Thoracic aorta (tissue), 2 donors: ENCODE data around the gene DDT. TPM values are rescaled to one million over a fixed set of nuclear protein-coding genes. Genes with fewer than 3 reads are reported as not detected.

ENCODE experiments used
- ATAC-seq: fragments of 150-250 bp; one replicate; pipeline ENCODE4 v1.8.0; 2017; ENCODE audit warnings: low read depth; ENCODE audit not compliant: insufficient number of reproducible peaks, low FRiP score
- DNase-seq: peaks from one replicate; pipeline ENCODE4 v3.0.0-alpha.2; 2020; ENCODE audit warnings: low spot score
- H3K27ac ChIP-seq, 2 donors: fragments of 200-600 bp; sonication (generic); 1 replicate in 1 of 2; 2 replicates in 1 of 2; pipeline ENCODE4 v1.5.1; 2016; ENCODE audit warnings: mild to moderate bottlenecking in 2 of 2, moderate library complexity in 2 of 2
- H3K27me3 ChIP-seq: fragments of 200-600 bp; sonication (generic); replicated peaks from 2 replicates; pipeline ENCODE4 v1.6.0; 2016; ENCODE audit warnings: mild to moderate bottlenecking; ENCODE audit not compliant: insufficient read depth
- H3K36me3 ChIP-seq: fragments of 200-600 bp; sonication (generic); one replicate; pipeline ENCODE4 v1.5.1; 2016
- H3K4me1 ChIP-seq, 2 donors: fragments of 200-600 bp; sonication (generic); 1 replicate in 1 of 2; 2 replicates in 1 of 2; pipeline versions ENCODE4 v1.5.1 to v1.6.0; 2016; ENCODE audit warnings: low read depth in 2 of 2, mild to moderate bottlenecking in 1 of 2; ENCODE audit not compliant: control insufficient read depth in 1 of 2
- H3K4me3 ChIP-seq: fragments of 200-600 bp; sonication (generic); 2 replicates; pipeline ENCODE4 v1.5.1; 2016; ENCODE audit warnings: mild to moderate bottlenecking
- H3K9me3 ChIP-seq: fragments of 200-600 bp; sonication (generic); 2 replicates; pipeline ENCODE4 v1.5.1; 2016
- total RNA-seq, 2 donors: library from RNA; depleted of rRNA; stranded (reverse); fragments of >200 nt; gene quantifications; one replicate each; pipeline versions ENCODE4 v1.1.0 to v1.2.3, GENCODE V29; 2016
- TF ChIP-seq, protein P1 (sequence below): fragments of 200-600 bp; sonication (generic); IDR thresholded peaks from one replicate; pipeline ENCODE4 v1.5.1; 2019; ENCODE audit warnings: antibody characterized with exemption

The DDT gene
- total RNA-seq, 2 donors from 2014 or later = 38.8 to 45.5 TPM

DNA sequence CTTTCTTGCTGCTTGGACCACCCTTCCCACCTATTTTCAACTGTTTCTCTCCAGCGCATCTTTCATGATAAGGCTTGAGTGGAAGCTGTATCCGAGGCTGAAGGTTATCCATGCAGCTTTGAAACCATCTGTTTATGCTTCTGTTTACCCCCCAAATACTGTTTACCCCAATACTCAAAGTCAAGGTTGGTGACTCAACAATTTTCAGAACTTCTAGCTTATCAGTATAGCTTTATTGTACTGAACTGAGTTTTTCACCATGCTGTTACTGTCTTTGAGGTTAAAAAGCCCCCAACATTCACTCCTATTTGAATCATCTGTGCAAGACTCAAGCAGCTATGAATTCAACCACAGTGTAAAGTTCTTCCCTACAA is 35.8 kb upstream of the DDT start:
- no peaks in the 10 kb centered on the region for H3K36me3 ChIP-seq
- H3K27me3 ChIP-seq = no peaks in the 10 kb centered on the region
- TF ChIP-seq, protein P1, sequence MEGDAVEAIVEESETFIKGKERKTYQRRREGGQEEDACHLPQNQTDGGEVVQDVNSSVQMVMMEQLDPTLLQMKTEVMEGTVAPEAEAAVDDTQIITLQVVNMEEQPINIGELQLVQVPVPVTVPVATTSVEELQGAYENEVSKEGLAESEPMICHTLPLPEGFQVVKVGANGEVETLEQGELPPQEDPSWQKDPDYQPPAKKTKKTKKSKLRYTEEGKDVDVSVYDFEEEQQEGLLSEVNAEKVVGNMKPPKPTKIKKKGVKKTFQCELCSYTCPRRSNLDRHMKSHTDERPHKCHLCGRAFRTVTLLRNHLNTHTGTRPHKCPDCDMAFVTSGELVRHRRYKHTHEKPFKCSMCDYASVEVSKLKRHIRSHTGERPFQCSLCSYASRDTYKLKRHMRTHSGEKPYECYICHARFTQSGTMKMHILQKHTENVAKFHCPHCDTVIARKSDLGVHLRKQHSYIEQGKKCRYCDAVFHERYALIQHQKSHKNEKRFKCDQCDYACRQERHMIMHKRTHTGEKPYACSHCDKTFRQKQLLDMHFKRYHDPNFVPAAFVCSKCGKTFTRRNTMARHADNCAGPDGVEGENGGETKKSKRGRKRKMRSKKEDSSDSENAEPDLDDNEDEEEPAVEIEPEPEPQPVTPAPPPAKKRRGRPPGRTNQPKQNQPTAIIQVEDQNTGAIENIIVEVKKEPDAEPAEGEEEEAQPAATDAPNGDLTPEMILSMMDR = no peak
- no peak for DNase-seq
- ATAC-seq = no peak
- peaks cover 17 to 32% of the 10 kb centered on the region in 2 donors for H3K4me1 ChIP-seq
- no peaks in the 10 kb centered on the region for H3K9me3 ChIP-seq
- no peak overlapping the region for H3K4me3 ChIP-seq
- H3K27ac ChIP-seq = no peak overlapping the region

DNA sequence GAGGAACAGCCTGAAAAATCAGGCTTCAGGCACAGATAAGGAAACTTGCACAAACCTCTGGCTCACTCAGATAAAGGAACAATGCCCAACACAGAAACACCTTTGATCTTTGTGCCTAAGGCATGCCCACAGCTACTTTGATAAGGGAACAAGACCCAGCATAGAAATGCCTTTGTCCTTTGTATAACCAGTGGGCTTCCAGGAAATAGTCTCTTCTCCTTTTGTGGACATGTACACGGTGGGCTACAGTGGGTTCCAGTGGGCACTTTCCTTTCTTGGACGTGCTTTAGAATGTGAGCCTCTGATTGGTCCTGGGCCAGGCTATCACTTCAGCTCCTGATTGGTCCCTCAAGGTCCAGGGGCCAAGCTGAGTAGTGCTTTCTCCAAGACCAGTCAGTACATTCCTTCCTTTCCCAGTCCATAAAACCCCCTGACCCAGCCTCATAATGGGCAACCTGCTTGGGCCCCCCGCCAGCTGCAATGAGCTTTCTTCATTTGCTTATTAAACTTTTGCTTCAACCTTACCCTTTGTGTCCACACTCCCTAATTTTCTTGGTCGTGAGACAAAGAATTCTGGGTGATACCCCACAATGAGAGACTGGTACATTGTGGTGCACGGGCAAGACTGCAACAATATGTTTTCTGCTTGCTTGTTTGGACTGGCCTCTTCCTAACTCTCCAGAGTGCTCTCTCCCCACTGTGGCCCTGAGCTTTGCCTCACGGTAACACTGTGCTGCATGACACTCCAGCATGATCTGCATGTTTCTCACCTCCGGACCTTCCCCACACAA is 35.2 kb upstream of the DDT start:
- H3K4me1 ChIP-seq = peaks cover 17 to 33% of the 10 kb centered on the region in 2 donors
- ATAC-seq (no peak), DNase-seq (no peak)
- H3K4me3 ChIP-seq = no peak overlapping the region
- H3K36me3 ChIP-seq = no peaks in the 10 kb centered on the region
- no peaks in the 10 kb centered on the region for H3K27me3 ChIP-seq
- no peak overlapping the region for H3K27ac ChIP-seq
- no peaks in the 10 kb centered on the region for H3K9me3 ChIP-seq
- TF ChIP-seq, protein P1 = no peak

GRCh38 chr22:24008381-24009226 is 34.4 kb upstream of the DDT start:
- Histone ChIP-seq H3K27me3 (no peaks in the 10 kb centered on the region), H3K27ac (no peak overlapping the region), H3K4me1 (peaks cover 17 to 31% of the 10 kb centered on the region in 2 donors), H3K36me3 (no peaks in the 10 kb centered on the region), H3K9me3 (no peaks in the 10 kb centered on the region), H3K4me3 (no peak overlapping the region)
- TF ChIP-seq, protein P1 = no peak
- DNase-seq (no peak), ATAC-seq (no peak)

GRCh38 chr22:24008022-24008283 is 33.7 kb upstream of the DDT start:
- TF ChIP-seq, protein P1 = no peak
- DNase-seq = no peak
- peaks cover 16 to 25% of the 10 kb centered on the region in 2 donors for H3K4me1 ChIP-seq
- no peaks in the 10 kb centered on the region for H3K9me3 ChIP-seq
- no peaks in the 10 kb centered on the region for H3K36me3 ChIP-seq
- no peak overlapping the region for H3K4me3 ChIP-seq
- no peaks in the 10 kb centered on the region for H3K27me3 ChIP-seq
- ATAC-seq = no peak
- H3K27ac ChIP-seq = no peak overlapping the region

- Histone ChIP-seq H3K9me3 (no peaks in the 10 kb centered on the region), H3K36me3 (no peaks in the 10 kb centered on the region), H3K4me1 (peaks cover 11 to 20% of the 10 kb centered on the region in 2 donors), H3K27ac (no peak overlapping the region), H3K4me3 (no peak overlapping the region), H3K27me3 (no peaks in the 10 kb centered on the region)
- DNase-seq (no peak), ATAC-seq (no peak)
- TF ChIP-seq, protein P1 = no peak
These were observed 33.2 kb upstream of the DDT start for GRCh38 chr22:24007253-24008021.
